H1 (cell line): Measurements from ENCODE around the gene LIMK1. TPM values are rescaled to one million over a fixed set of nuclear protein-coding genes. Genes with fewer than 3 reads are reported as not detected.

Source experiments
- CTCF ChIA-PET: fragments of 300-600 bp; sonication (Branson Sonifier 250); formaldehyde crosslinking; loops from one replicate; lab custom pipeline; 2021; ENCODE audit not compliant: partially characterized antibody; lab: Charles Lee
- POLR2A ChIA-PET: fragments of 300-600 bp; sonication (Branson Sonifier 250); formaldehyde crosslinking; loops from one replicate; lab custom pipeline; 2021; ENCODE audit warnings: inconsistent platforms; ENCODE audit not compliant: partially characterized antibody; lab: Charles Lee
- DNase-seq, 2 experiments: peaks; one replicate each; pipeline versions ENCODE4 v3.0.0 to v3.0.0-alpha.2; 2010 to 2022; ENCODE audit warnings: low spot score in 2 of 2, low read depth in 1 of 2, mixed read lengths in 1 of 2
- FAIRE-seq: peaks from 2 replicates; lab custom pipeline; 2011; peaks lifted over from hg19 to GRCh38; lab: Jason Lieb, UNC
- H2AFZ ChIP-seq: 2 replicates; pipeline ENCODE4 v1.8.1; 2012; ENCODE audit warnings: low read length, inconsistent platforms
- H2AK5ac ChIP-seq: 2 replicates; pipeline ENCODE4 v1.6.1; 2013; ENCODE audit warnings: low read depth, low read length
- H2BK120ac ChIP-seq: replicated peaks from 2 replicates; pipeline ENCODE3; 2013; ENCODE audit warnings: low read depth, low read length, inconsistent platforms
- H2BK12ac ChIP-seq: 2 replicates; pipeline ENCODE4 v1.6.1; 2013; ENCODE audit warnings: low read depth, low read length
- H2BK15ac ChIP-seq: 2 replicates; pipeline ENCODE4 v1.6.1; 2013; ENCODE audit warnings: low read length
- H2BK20ac ChIP-seq: 2 replicates; pipeline ENCODE4 v1.6.1; 2013; ENCODE audit warnings: low read length
- H2BK5ac ChIP-seq: 2 replicates; pipeline ENCODE4 v1.6.1; 2013; ENCODE audit warnings: low read depth, low read length
- H3K14ac ChIP-seq: 2 replicates; pipeline ENCODE4 v1.6.1; 2013; ENCODE audit warnings: inconsistent platforms; ENCODE audit not compliant: insufficient read length
- H3K18ac ChIP-seq: 2 replicates; pipeline ENCODE4 v1.6.1; 2013; ENCODE audit warnings: low read length; ENCODE audit errors: extremely low read depth
- H3K23ac ChIP-seq: 2 replicates; pipeline ENCODE4 v1.6.1; 2013; ENCODE audit warnings: inconsistent platforms; ENCODE audit not compliant: insufficient read length
- H3K23me2 ChIP-seq: 2 replicates; pipeline ENCODE4 v1.6.1; 2013; ENCODE audit warnings: low read depth, low read length
- H3K27ac ChIP-seq: 2 replicates; pipeline ENCODE4 v1.6.1; 2011; ENCODE audit warnings: low read depth, low read length, inconsistent platforms
- H3K27me3 ChIP-seq, 4 experiments: replicated peaks in 1 of 4; 1 replicate in 1 of 4; 2 replicates in 3 of 4; pipeline versions ENCODE4 v1.6.1 to v1.8.1; 2011 to 2013; ENCODE audit warnings: low read length in 3 of 4, mild to moderate bottlenecking in 3 of 4, inconsistent platforms in 2 of 4, mixed read lengths in 2 of 4, moderate library complexity in 1 of 4; ENCODE audit not compliant: control insufficient read depth in 3 of 4, insufficient read depth in 3 of 4; ENCODE audit errors: extremely low read depth in 1 of 4
- H3K36me3 ChIP-seq, 4 experiments: 2 replicates each; pipeline versions ENCODE4 v1.6.1 to v1.8.1; 2011 to 2013; ENCODE audit warnings: mild to moderate bottlenecking in 4 of 4, low read length in 3 of 4, moderate library complexity in 2 of 4, control low read depth in 1 of 4, inconsistent platforms in 1 of 4; ENCODE audit not compliant: insufficient read depth in 4 of 4, control insufficient read depth in 2 of 4
- H3K4ac ChIP-seq: replicated peaks from 2 replicates; pipeline ENCODE3; 2013; ENCODE audit warnings: low read length, low read depth, mixed read lengths, inconsistent platforms; ENCODE audit not compliant: insufficient read length
- H3K4me1 ChIP-seq, 4 experiments: replicated peaks in 1 of 4; 1 replicate in 1 of 4; 2 replicates in 3 of 4; pipeline versions ENCODE4 v1.6.1 to v1.8.1; 2011 to 2013; ENCODE audit warnings: low read length in 3 of 4, inconsistent platforms in 2 of 4, mixed read lengths in 1 of 4; ENCODE audit not compliant: insufficient read depth in 4 of 4, control insufficient read depth in 3 of 4
- H3K4me2 ChIP-seq, 2 experiments: 2 replicates each; pipeline versions ENCODE4 v1.6.1 to v1.8.1; 2011 to 2013; ENCODE audit warnings: low read depth in 2 of 2, low read length in 2 of 2, control low read depth in 1 of 2, inconsistent platforms in 1 of 2, mild to moderate bottlenecking in 1 of 2; ENCODE audit not compliant: insufficient read depth in 1 of 2
- H3K4me3 ChIP-seq, 4 experiments: fragments of 200-600, 300-600 bp in 1 of 4; sonication (generic), shearing (Covaris generic), sonication (Bioruptor Twin) in 1 of 4; 2 replicates each; pipeline versions ENCODE4 v1.5.1 to v1.8.1; 2011 to 2016; ENCODE audit warnings: low read length in 4 of 4, low read depth in 3 of 4, control low read depth in 2 of 4, inconsistent platforms in 2 of 4, mild to moderate bottlenecking in 2 of 4, mixed read lengths in 1 of 4, moderate library complexity in 1 of 4; ENCODE audit not compliant: insufficient read depth in 2 of 4; ENCODE audit errors: extremely low read depth in 1 of 4
- H3K56ac ChIP-seq: replicated peaks from 2 replicates; pipeline ENCODE3; 2013; ENCODE audit warnings: low read depth, mild to moderate bottlenecking, mixed read lengths, low read length, inconsistent platforms; ENCODE audit not compliant: insufficient read length
- H3K79me1 ChIP-seq: 2 replicates; pipeline ENCODE4 v1.6.1; 2013; ENCODE audit warnings: low read depth, low read length, control low read depth
- H3K79me2 ChIP-seq, 2 experiments: 2 replicates each; pipeline versions ENCODE4 v1.6.1 to v1.8.1; 2012 to 2013; ENCODE audit warnings: low read length in 2 of 2, mild to moderate bottlenecking in 2 of 2, inconsistent platforms in 1 of 2; ENCODE audit not compliant: insufficient read depth in 2 of 2, control insufficient read depth in 1 of 2
- H3K9ac ChIP-seq, 4 experiments: replicated peaks in 1 of 4; 1 replicate in 1 of 4; 2 replicates in 3 of 4; pipeline versions ENCODE4 v1.6.1 to v1.8.1; 2011 to 2013; ENCODE audit warnings: low read depth in 3 of 4, low read length in 3 of 4, control low read depth in 2 of 4, mild to moderate bottlenecking in 2 of 4, moderate library complexity in 2 of 4, inconsistent platforms in 1 of 4; ENCODE audit errors: extremely low read depth in 1 of 4
- H3K9me3 ChIP-seq, 2 experiments: 2 replicates each; pipeline versions ENCODE4 v1.6.1 to v1.8.1; 2012 to 2013; ENCODE audit warnings: mild to moderate bottlenecking in 2 of 2, moderate library complexity in 2 of 2, control low read depth in 1 of 2, inconsistent platforms in 1 of 2, low read depth in 1 of 2, low read length in 1 of 2, mixed read lengths in 1 of 2; ENCODE audit not compliant: insufficient read depth in 2 of 2
- H4K20me1 ChIP-seq, 2 experiments: replicated peaks in 1 of 2; 2 replicates each; pipeline versions ENCODE3 to v1.8.1; 2011 to 2013; ENCODE audit warnings: inconsistent platforms in 2 of 2, low read length in 2 of 2, mild to moderate bottlenecking in 1 of 2; ENCODE audit not compliant: insufficient read depth in 2 of 2, control insufficient read depth in 1 of 2
- H4K5ac ChIP-seq: 2 replicates; pipeline ENCODE4 v1.6.1; 2013; ENCODE audit warnings: low read length, low read depth, mixed read lengths, inconsistent platforms; ENCODE audit not compliant: insufficient read length
- H4K8ac ChIP-seq: 2 replicates; pipeline ENCODE4 v1.8.0; 2013; ENCODE audit warnings: mild to moderate bottlenecking, moderate library complexity, low read length, inconsistent platforms; ENCODE audit not compliant: insufficient read depth; ENCODE audit errors: extremely low read depth
- H4K91ac ChIP-seq: replicated peaks from 2 replicates; pipeline ENCODE3; 2013; ENCODE audit warnings: low read length, mixed read lengths, inconsistent platforms; ENCODE audit not compliant: insufficient read length
- BACH1 ChIP-seq: IDR thresholded peaks from 2 replicates; pipeline ENCODE4 v1.6.1; 2012; ENCODE audit warnings: low read length, improper control_type of control experiment
- BCL11A ChIP-seq, 2 experiments: IDR thresholded peaks; one replicate each; pipeline ENCODE4 v1.6.1; 2011; ENCODE audit warnings: low read depth in 2 of 2, low read length in 2 of 2, mild to moderate bottlenecking in 2 of 2
- CBX5 ChIP-seq: fragments of 300-800, 300-1000 bp; sonication (generic); IDR thresholded peaks from 2 replicates; pipeline ENCODE4 v1.7.1; 2016; ENCODE audit warnings: antibody characterized with exemption, low read length, low read depth
- CHD2 ChIP-seq: IDR thresholded peaks from 2 replicates; pipeline ENCODE4 v1.6.1; 2012; ENCODE audit warnings: low read length, improper control_type of control experiment
- EGR1 ChIP-seq: IDR thresholded peaks from 2 replicates; pipeline ENCODE4 v1.6.1; 2011; ENCODE audit warnings: low read depth, low read length, borderline replicate concordance
- POLR2A ChIP-seq, 2 experiments: IDR thresholded peaks; 1 replicate in 1 of 2; 2 replicates in 1 of 2; pipeline ENCODE4 v1.6.1; 2011; ENCODE audit warnings: low read depth in 2 of 2, low read length in 2 of 2, mild to moderate bottlenecking in 2 of 2; ENCODE audit errors: control extremely low read depth in 1 of 2
- RFX5 ChIP-seq: IDR thresholded peaks from 2 replicates; pipeline ENCODE4 v1.6.1; 2011; ENCODE audit warnings: low read depth, low read length, improper control_type of control experiment, borderline replicate concordance
- RNF2 ChIP-seq: fragments of 200-900, 300-1000 bp; sonication (generic); IDR thresholded peaks from 2 replicates; pipeline ENCODE4 v1.7.1; 2016; ENCODE audit warnings: borderline replicate concordance, low read depth, mild to moderate bottlenecking, antibody characterized with exemption, low read length; ENCODE audit not compliant: poor library complexity, severe bottlenecking; ENCODE audit errors: missing control alignments
- SP1 ChIP-seq: IDR thresholded peaks from 2 replicates; pipeline ENCODE4 v1.6.1; 2011; ENCODE audit warnings: low read depth, low read length
- SP2 ChIP-seq: IDR thresholded peaks from 2 replicates; pipeline ENCODE4 v1.6.1; 2012; ENCODE audit warnings: mild to moderate bottlenecking, low read length, inconsistent platforms
- TAF7 ChIP-seq: optimal IDR thresholded peaks from 2 replicates; pipeline ENCODE3; 2011; ENCODE audit warnings: low read depth, mild to moderate bottlenecking, inconsistent platforms, low read length, moderate library complexity, borderline replicate concordance
- WGBS, 2 experiments: shearing (Covaris generic) in 1 of 2; methylation state at CpG; one replicate each; pipeline versions ENCODE4 v1.1.6 to v1.1.7; 2013 to 2015; ENCODE audit warnings: low lambda C conversion rate in 2 of 2, mixed read lengths in 2 of 2, inconsistent platforms in 1 of 2, low coverage in 1 of 2, missing lambda C conversion rate in 1 of 2; ENCODE audit not compliant: insufficient replicate concordance in 2 of 2, insufficient coverage in 1 of 2, insufficient read length in 1 of 2; ENCODE audit errors: extremely low coverage in 1 of 2, missing lambda C conversion rate in 1 of 2; 5-methylcytosine and 5-hydroxymethylcytosine counted together
- polyA plus RNA-seq, 7 experiments: library from polyadenylated mRNA; depleted of rRNA in 3 of 7; stranded (reverse) in 5 of 7; unstranded in 2 of 7; fragments of >200 nt in 5 of 7; fragments of 200-250 nt in 2 of 7; gene quantifications; 1 replicate in 5 of 7; 2 replicates in 1 of 7; 4 replicates in 1 of 7; pipeline versions ENCODE4 v1.2.1 to v1.2.3, GENCODE V29; 2011 to 2013; ENCODE audit warnings: missing spikeins in 2 of 7, mixed read lengths in 2 of 7
- total RNA-seq: library from RNA; stranded (reverse); fragmentation: NEBNext Ultra II Directional; extraction: Animal tissue kit (Norgen Biotek cat#: 25700); gene quantifications from 2 replicates; pipeline ENCODE4 v1.2.1, GENCODE V29; 2021

LIMK1 gene
- total and polyA plus RNA-seq, 2 of the 8 experiments (the other 6 are each of a cell fraction or from before 2014, with no cell fraction given), result 93.5 to 108 TPM

DNA sequence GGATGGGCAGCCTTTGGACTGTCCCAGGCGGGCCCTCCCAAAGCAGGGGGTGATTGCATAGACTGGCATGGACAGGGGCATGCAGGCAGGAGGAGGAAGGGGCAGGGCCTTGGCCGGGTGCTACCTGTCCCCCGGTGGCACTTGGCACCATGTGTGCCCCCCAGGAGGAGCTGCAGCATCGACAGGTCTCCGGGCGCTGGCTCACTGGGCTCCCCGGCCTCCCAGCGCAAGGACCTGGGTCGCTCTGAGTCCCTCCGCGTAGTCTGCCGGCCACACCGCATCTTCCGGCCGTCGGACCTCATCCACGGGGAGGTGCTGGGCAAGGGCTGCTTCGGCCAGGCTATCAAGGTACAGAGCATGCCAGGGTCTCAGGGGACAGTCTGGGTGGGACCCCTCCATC is 23.2 kb downstream of the LIMK1 start:
- no peak overlapping the region for H2AFZ ChIP-seq
- H4K5ac ChIP-seq, result no peak overlapping the region
- DNase-seq, result no peak
- POLR2A ChIA-PET, result interaction anchor here (1.2 kb wide), 1 partner anchor 63 kb away, joined by 3 read pairs; no protein-coding TSS in a partner anchor
- H2BK12ac ChIP-seq, result no peak overlapping the region
- no peak overlapping the region for H3K56ac ChIP-seq
- H3K9ac ChIP-seq, result no peak overlapping the region
- H3K23ac ChIP-seq, result no peak overlapping the region
- WGBS, 2 experiments, result 98% methylated on average over 16 of the region's 18 CpGs; no CpG with 5 or more reads in 1 of the 2 experiments
- no peak overlapping the region for H4K8ac ChIP-seq
- no peaks in the 10 kb centered on the region for H3K4me1 ChIP-seq
- H3K18ac ChIP-seq, result no peak overlapping the region
- H4K91ac ChIP-seq, result no peak overlapping the region
- no peaks in the 10 kb centered on the region for H3K27me3 ChIP-seq
- 0 out of 2 replicates have a peak, but pooled peaks cover 2% of the 10 kb centered on the region for H3K23me2 ChIP-seq
- no peak overlapping the region for H3K14ac ChIP-seq
- H2BK5ac ChIP-seq, result no peak overlapping the region
- peaks cover 0 to 11% of the 10 kb centered on the region in 2 experiments for H4K20me1 ChIP-seq
- CTCF ChIA-PET, result interaction anchor here (0.8 to 1.3 kb wide), 2 partner anchors 39 to 47 kb away, joined by 3 to 4 read pairs; no protein-coding TSS in a partner anchor
- no peak for FAIRE-seq
- H3K9me3 ChIP-seq, result no peaks in the 10 kb centered on the region
- H2BK120ac ChIP-seq, result no peak overlapping the region
- H2AK5ac ChIP-seq, result no peak overlapping the region
- H3K4me2 ChIP-seq, result no peak overlapping the region
- no peak overlapping the region for H3K4ac ChIP-seq
- no peak overlapping the region for H3K27ac ChIP-seq
- H3K36me3 ChIP-seq, result peaks cover 19 to 45% (median 37%) of the 10 kb centered on the region in 4 experiments
- no peak overlapping the region for H3K4me3 ChIP-seq
- H3K79me1 ChIP-seq, result no peaks in the 10 kb centered on the region
- H2BK20ac ChIP-seq, result no peak overlapping the region
- no peak overlapping the region for H2BK15ac ChIP-seq
- no peaks in the 10 kb centered on the region for H3K79me2 ChIP-seq
- no peak for TF ChIP-seq RFX5
- TF ChIP-seq BCL11A (IDR thresholded peaks at IDR 0.05; ENCODE audit: low read depth in 2 of 2, low read length in 2 of 2), result no peak
- no peak for TF ChIP-seq CBX5
- TF ChIP-seq EGR1, result no peak
- no peak for TF ChIP-seq SP2
- no peak for TF ChIP-seq BACH1
- no peak for TF ChIP-seq RNF2
- TF ChIP-seq POLR2A (IDR thresholded peaks at IDR 0.05; ENCODE audit: control extremely low read depth in 1 of 2, low read depth in 2 of 2, low read length in 2 of 2), result no peak
- no peak for TF ChIP-seq SP1
- TF ChIP-seq TAF7, result no peak
- no peak for TF ChIP-seq CHD2
